GM12865 (cell line): Measurements from ENCODE around the gene TSSK1B.
"Not testable (repeated sequence)": the region's sequence is repeated elsewhere in the genome, so short reads cannot be mapped to it uniquely, and the experiment has no call there.

ENCODE experiments used
- DNase-seq: peaks from one replicate; pipeline ENCODE4 v3.0.0; 2010; ENCODE audit warnings: low read depth
- H3K4me3 ChIP-seq: 2 replicates; pipeline ENCODE4 v1.5.1; 2011; ENCODE audit warnings: mild to moderate bottlenecking, low read depth, low read length, control low read depth
- TF ChIP-seq, protein P1 (sequence below): IDR thresholded peaks from 2 replicates; pipeline ENCODE4 v1.5.1; 2011; ENCODE audit warnings: low read length, control low read depth, low read depth, inconsistent platforms; ENCODE audit not compliant: insufficient read depth; ENCODE audit errors: missing control alignments

Gene TSSK1B

GRCh38 chr5:113434889-113435288 is at the start of gene TSSK1B:
TSSK1B (minus strand) TSS chr5:113434989; CDS start chr5:113434839, 150 bp downstream.
- TF ChIP-seq, protein P1, sequence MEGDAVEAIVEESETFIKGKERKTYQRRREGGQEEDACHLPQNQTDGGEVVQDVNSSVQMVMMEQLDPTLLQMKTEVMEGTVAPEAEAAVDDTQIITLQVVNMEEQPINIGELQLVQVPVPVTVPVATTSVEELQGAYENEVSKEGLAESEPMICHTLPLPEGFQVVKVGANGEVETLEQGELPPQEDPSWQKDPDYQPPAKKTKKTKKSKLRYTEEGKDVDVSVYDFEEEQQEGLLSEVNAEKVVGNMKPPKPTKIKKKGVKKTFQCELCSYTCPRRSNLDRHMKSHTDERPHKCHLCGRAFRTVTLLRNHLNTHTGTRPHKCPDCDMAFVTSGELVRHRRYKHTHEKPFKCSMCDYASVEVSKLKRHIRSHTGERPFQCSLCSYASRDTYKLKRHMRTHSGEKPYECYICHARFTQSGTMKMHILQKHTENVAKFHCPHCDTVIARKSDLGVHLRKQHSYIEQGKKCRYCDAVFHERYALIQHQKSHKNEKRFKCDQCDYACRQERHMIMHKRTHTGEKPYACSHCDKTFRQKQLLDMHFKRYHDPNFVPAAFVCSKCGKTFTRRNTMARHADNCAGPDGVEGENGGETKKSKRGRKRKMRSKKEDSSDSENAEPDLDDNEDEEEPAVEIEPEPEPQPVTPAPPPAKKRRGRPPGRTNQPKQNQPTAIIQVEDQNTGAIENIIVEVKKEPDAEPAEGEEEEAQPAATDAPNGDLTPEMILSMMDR: no peak
- no peak within 1 kb of the TSS for H3K4me3 ChIP-seq
- DNase-seq: no peak

GRCh38 chr5:113480243-113480642 is 45.5 kb upstream of the TSSK1B start:
- DNase-seq: no peak
- TF ChIP-seq, protein P1: no peak
- no peak overlapping the region for H3K4me3 ChIP-seq

DNA sequence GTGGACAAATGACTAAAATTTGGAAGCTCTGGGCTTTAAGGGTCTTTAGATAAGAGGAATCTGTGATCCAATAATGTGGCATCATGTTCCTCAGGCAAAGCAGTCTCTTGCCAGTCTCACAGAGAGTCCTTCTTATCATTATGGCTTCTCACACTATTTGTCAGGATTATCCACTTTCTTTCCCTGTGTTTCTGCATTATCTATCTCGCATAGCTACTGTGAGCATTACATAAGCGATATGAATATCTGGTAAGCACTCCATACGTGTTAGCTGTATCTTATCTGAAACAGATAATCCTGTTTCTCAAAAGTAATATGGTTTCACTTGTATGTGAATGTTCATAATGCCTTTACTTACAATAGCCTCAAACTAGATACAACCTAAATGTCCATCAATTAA is 43.9 kb upstream of the TSSK1B start:
- H3K4me3 ChIP-seq: no peak overlapping the region
- TF ChIP-seq, protein P1: no peak
- DNase-seq: no peak

DNA sequence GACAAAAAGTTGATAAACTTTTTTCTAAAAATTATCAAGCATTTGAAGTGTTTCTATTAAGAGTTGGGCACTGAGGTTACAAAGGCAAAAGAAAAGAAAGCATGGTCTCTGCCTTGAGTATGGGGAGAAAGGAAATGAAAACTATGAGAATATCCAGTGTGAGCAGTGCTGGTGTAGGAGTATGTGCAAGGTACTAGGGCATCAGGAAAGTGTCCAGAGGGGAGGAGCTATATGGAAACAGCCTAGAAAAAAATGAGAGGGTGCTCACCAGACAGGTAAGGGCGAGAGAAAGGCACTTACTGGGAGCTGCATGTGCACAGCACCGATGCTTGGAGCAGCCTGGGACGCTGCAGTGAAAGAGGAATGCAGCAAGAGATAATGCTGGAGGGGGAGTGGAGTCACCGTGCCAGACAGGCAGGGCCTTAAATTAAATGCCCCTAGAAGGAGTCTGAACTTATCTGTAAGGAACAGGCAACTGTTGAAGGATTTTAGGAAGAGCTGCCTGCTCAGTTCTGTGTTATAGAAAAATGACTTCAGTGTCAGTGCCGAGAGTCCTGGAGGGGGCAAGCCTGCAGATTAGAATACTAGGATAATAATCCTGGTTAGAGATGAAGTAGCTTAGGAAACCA is 39.4 kb upstream of the TSSK1B start:
- TF ChIP-seq, protein P1: no peak
- H3K4me3 ChIP-seq: no peak overlapping the region
- DNase-seq: no peak

DNA sequence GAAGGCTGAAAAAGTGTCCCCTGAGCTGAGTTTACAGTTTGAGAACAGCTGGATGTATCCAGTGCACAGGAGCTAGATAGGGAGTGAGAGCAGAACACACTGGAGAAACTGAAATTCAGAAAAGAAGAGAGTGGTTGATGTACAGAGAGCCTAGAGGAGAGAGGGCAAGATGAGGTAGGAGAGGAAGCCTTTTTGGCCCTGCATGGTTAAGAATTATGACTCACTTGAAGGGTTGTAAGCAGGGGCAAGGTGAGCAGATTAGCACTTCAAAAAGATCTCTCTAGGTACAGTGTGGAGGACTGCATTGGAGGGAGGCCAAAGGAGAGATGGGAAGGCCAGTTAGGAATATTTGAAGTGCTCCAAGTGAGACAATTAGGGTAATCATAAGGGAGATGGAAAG is 28.2 kb upstream of the TSSK1B start:
- no peak overlapping the region for H3K4me3 ChIP-seq
- TF ChIP-seq, protein P1: no peak
- DNase-seq: no peak

GRCh38 chr5:113457106-113457505 is 22.3 kb upstream of the TSSK1B start:
- not testable (repeated sequence) for DNase-seq, H3K4me3 ChIP-seq

GRCh38 chr5:113452941-113453340 is 18.2 kb upstream of the TSSK1B start:
- no peak overlapping the region for H3K4me3 ChIP-seq
- DNase-seq: no peak
- TF ChIP-seq, protein P1: no peak
